HG02870 (cell line): ENCODE results near the gene LDB3.

Source experiments
- ATAC-seq: cut with Tn5 transposase; IDR thresholded peaks from one replicate; pipeline ENCODE4 v1.9.1; 2021; ENCODE audit warnings: mild to moderate bottlenecking, moderate library complexity; ENCODE audit not compliant: unreplicated experiment

Gene LDB3

GRCh38 chr10:86757113-86757972, 89.0 kb downstream of the LDB3 start:
- ATAC-seq: peak; percentile 1

GRCh38 chr10:86758189-86759072, 90.1 kb downstream of the LDB3 start:
- no peak for ATAC-seq

- no peak for ATAC-seq
Observed at GRCh38 chr10:86759073-86759672, 90.9 kb downstream of the LDB3 start.

- no peak for ATAC-seq
Observed at GRCh38 chr10:86763404-86763803, 95.1 kb downstream of the LDB3 start.

- ATAC-seq: no peak
Observed at GRCh38 chr10:86765548-86765947, 97.2 kb downstream of the LDB3 start.

GRCh38 chr10:86768412-86769062, 100.2 kb downstream of the LDB3 start:
- ATAC-seq: no peak

- ATAC-seq: no peak
Observed at GRCh38 chr10:86769991-86770390, 101.7 kb downstream of the LDB3 start.

- ATAC-seq: no peak
Observed at GRCh38 chr10:86770412-86770960, 102.2 kb downstream of the LDB3 start.

GRCh38 chr10:86773498-86773897, 105.2 kb downstream of the LDB3 start:
- no peak for ATAC-seq

GRCh38 chr10:86775056-86775869, 107.0 kb downstream of the LDB3 start:
- peak; percentile 85 for ATAC-seq

- no peak for ATAC-seq
Observed at GRCh38 chr10:86775870-86776180, 107.5 kb downstream of the LDB3 start.

GRCh38 chr10:86779220-86780017, 111.1 kb downstream of the LDB3 start:
- no peak for ATAC-seq

GRCh38 chr10:86782701-86783418, 114.5 kb downstream of the LDB3 start:
- peak; percentile 86 for ATAC-seq

- ATAC-seq: no peak
Observed at GRCh38 chr10:86785037-86785436, 116.7 kb downstream of the LDB3 start.
